SU-DHL-6 (cell line): ENCODE results near the gene GLI3.

Experiments used
- EZH2phosphoT487 ChIP-seq: fragments of 200-600 bp; sonication (generic), shearing (Covaris generic); conservative IDR thresholded peaks from 2 replicates; pipeline ENCODE4 v1.6.1; 2018; ENCODE audit warnings: mild to moderate bottlenecking, antibody characterized with exemption, low read length, moderate library complexity, mixed read lengths
- TF ChIP-seq, protein P1 (sequence below): fragments of 200-600 bp; sonication (generic); IDR thresholded peaks from one replicate; pipeline ENCODE4 v1.5.1; 2017; ENCODE audit warnings: antibody characterized with exemption, mild to moderate bottlenecking, low read length, moderate library complexity; ENCODE audit not compliant: insufficient read depth, poor library complexity, severe bottlenecking

DNA sequence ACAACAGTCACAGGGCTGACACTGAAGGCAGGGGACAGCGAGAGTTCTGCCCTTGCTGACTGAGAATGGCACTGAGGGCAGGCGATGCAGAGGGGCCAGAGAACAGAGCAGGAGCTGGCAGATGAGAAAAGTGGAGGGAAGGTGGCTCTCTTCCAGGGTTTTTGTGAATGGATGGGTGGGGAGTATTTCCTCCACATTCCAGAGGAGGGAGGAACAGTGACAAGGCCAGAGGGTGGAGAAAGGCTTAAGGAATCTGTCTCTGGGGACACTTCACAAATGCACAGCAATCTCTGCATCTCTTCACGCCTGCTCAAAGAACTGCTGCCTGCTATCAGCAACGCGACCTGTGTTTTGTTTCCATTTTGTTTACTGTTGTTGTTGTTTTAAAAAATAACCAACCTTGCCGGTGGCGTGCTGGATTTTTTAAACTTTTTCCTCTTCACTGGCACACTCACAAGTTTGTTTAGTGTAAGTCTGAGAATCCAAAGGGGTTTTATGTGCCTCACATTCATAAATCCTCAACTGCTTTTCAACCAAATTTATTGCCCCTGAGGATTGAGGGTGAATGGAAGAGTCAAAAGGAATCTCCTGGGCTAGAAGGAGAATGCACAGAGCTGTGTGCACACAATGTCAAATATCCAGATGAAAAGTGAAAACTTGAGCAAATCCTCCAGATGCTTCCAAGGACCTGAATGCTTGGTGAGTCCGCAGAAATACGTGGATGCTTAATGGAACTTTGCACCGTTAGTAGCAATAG, 129.3 kb downstream of the GLI3 start:
- TF ChIP-seq, protein P1, sequence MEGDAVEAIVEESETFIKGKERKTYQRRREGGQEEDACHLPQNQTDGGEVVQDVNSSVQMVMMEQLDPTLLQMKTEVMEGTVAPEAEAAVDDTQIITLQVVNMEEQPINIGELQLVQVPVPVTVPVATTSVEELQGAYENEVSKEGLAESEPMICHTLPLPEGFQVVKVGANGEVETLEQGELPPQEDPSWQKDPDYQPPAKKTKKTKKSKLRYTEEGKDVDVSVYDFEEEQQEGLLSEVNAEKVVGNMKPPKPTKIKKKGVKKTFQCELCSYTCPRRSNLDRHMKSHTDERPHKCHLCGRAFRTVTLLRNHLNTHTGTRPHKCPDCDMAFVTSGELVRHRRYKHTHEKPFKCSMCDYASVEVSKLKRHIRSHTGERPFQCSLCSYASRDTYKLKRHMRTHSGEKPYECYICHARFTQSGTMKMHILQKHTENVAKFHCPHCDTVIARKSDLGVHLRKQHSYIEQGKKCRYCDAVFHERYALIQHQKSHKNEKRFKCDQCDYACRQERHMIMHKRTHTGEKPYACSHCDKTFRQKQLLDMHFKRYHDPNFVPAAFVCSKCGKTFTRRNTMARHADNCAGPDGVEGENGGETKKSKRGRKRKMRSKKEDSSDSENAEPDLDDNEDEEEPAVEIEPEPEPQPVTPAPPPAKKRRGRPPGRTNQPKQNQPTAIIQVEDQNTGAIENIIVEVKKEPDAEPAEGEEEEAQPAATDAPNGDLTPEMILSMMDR, result no peak
- no peak for TF ChIP-seq EZH2phosphoT487
